ENCODE measurements around the gene COX19.

GRCh38 chr7:992709-993607 is 17.6 kb upstream of the COX19 start:
- TF ChIP-seq EZH2 (IDR thresholded peaks at IDR 0.05; ENCODE audit: borderline replicate concordance, low read depth, low read length, poor library complexity, severe bottlenecking): no peak
- TF ChIP-seq, protein P1, sequence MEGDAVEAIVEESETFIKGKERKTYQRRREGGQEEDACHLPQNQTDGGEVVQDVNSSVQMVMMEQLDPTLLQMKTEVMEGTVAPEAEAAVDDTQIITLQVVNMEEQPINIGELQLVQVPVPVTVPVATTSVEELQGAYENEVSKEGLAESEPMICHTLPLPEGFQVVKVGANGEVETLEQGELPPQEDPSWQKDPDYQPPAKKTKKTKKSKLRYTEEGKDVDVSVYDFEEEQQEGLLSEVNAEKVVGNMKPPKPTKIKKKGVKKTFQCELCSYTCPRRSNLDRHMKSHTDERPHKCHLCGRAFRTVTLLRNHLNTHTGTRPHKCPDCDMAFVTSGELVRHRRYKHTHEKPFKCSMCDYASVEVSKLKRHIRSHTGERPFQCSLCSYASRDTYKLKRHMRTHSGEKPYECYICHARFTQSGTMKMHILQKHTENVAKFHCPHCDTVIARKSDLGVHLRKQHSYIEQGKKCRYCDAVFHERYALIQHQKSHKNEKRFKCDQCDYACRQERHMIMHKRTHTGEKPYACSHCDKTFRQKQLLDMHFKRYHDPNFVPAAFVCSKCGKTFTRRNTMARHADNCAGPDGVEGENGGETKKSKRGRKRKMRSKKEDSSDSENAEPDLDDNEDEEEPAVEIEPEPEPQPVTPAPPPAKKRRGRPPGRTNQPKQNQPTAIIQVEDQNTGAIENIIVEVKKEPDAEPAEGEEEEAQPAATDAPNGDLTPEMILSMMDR (conservative IDR thresholded peaks at IDR 0.05; ENCODE audit: low read depth, low read length): peak; percentile 100

Measured in A673 (cell line).